Osteoblast (primary cell): ENCODE data around the gene IRF6. TPM values are rescaled to one million over a fixed set of nuclear protein-coding genes. Genes with fewer than 3 reads are reported as not detected.

Experiments used
- DNase-seq: peaks from one replicate; pipeline ENCODE4 v3.0.0; 2011; ENCODE audit warnings: low spot score, mixed read lengths; ENCODE audit not compliant: insufficient read length; ENCODE audit errors: missing footprints
- H2AFZ ChIP-seq: 2 replicates; pipeline ENCODE4 v1.6.0; 2011; ENCODE audit warnings: mild to moderate bottlenecking, low read length
- H3K27ac ChIP-seq: 2 replicates; pipeline ENCODE4 v1.5.1; 2011; ENCODE audit warnings: mild to moderate bottlenecking, low read depth, low read length, moderate library complexity
- H3K27me3 ChIP-seq: 2 replicates; pipeline ENCODE4 v1.6.0; 2012; ENCODE audit warnings: mild to moderate bottlenecking, control low read depth, inconsistent platforms, low read length, moderate library complexity; ENCODE audit not compliant: insufficient read depth
- H3K36me3 ChIP-seq: 2 replicates; pipeline ENCODE4 v1.5.1; 2011; ENCODE audit warnings: mild to moderate bottlenecking, low read length, control low read depth, moderate library complexity; ENCODE audit not compliant: insufficient read depth
- H3K4me1 ChIP-seq: 2 replicates; pipeline ENCODE4 v1.5.1; 2011; ENCODE audit warnings: mild to moderate bottlenecking, low read length, control low read depth, moderate library complexity; ENCODE audit not compliant: insufficient read depth
- H3K4me2 ChIP-seq: 2 replicates; pipeline ENCODE4 v1.6.0; 2011; ENCODE audit warnings: mild to moderate bottlenecking, low read length; ENCODE audit not compliant: insufficient read depth
- H3K4me3 ChIP-seq: fragments of 200-600 bp; sonication (generic); 3 replicates; pipeline ENCODE4 v1.5.1; 2012; ENCODE audit warnings: mild to moderate bottlenecking, low read length, inconsistent platforms; ENCODE audit not compliant: insufficient read depth
- H3K79me2 ChIP-seq: 2 replicates; pipeline ENCODE4 v1.6.0; 2012; ENCODE audit warnings: mild to moderate bottlenecking, low read length, control low read depth, inconsistent platforms; ENCODE audit not compliant: insufficient read depth
- H3K9me3 ChIP-seq: 2 replicates; pipeline ENCODE4 v1.5.1; 2011; ENCODE audit warnings: low read depth, low read length, control low read depth
- H4K20me1 ChIP-seq: 2 replicates; pipeline ENCODE4 v1.6.0; 2012; ENCODE audit warnings: mild to moderate bottlenecking, low read length, control low read depth; ENCODE audit not compliant: insufficient read depth
- total RNA-seq: library from RNA; depleted of rRNA; stranded (reverse); fragments of >200 nt; gene quantifications from 2 replicates; pipeline ENCODE4 v1.2.3, GENCODE V29; 2012
- TF ChIP-seq, protein P1 (sequence below): IDR thresholded peaks from 2 replicates; pipeline ENCODE4 v1.5.1; 2011; ENCODE audit warnings: mild to moderate bottlenecking, low read depth, low read length, moderate library complexity; ENCODE audit errors: extremely low read depth

IRF6 gene
- total RNA-seq, 1 donor, result 0.72 TPM

DNA sequence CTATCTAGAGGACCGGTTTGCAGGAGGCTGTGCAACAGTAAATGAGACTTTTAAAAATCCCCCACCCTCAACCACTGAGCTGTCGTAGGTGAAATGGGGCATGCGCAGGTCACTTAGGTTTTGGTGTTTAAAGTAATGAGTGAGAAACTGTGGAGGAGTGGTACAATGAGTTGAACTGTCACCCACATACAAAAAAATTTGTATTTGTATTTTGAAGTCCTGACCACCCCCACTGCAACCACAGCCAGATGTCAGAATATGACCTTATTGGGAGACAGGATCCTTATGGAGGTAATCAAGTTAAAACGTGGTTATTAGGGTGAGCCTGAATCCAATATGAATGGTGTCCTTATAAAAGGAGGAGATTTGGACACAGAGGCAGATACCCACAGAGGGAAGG lies 1.6 kb upstream of the IRF6 start:
- TF ChIP-seq, protein P1, sequence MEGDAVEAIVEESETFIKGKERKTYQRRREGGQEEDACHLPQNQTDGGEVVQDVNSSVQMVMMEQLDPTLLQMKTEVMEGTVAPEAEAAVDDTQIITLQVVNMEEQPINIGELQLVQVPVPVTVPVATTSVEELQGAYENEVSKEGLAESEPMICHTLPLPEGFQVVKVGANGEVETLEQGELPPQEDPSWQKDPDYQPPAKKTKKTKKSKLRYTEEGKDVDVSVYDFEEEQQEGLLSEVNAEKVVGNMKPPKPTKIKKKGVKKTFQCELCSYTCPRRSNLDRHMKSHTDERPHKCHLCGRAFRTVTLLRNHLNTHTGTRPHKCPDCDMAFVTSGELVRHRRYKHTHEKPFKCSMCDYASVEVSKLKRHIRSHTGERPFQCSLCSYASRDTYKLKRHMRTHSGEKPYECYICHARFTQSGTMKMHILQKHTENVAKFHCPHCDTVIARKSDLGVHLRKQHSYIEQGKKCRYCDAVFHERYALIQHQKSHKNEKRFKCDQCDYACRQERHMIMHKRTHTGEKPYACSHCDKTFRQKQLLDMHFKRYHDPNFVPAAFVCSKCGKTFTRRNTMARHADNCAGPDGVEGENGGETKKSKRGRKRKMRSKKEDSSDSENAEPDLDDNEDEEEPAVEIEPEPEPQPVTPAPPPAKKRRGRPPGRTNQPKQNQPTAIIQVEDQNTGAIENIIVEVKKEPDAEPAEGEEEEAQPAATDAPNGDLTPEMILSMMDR, result no peak
- no peaks in the 10 kb centered on the region for H3K79me2 ChIP-seq
- H3K4me2 ChIP-seq, result peak overlapping the region; percentile 20
- H3K27ac ChIP-seq, result peak overlapping the region; percentile 33
- no peak overlapping the region for H2AFZ ChIP-seq
- no peak for DNase-seq
- H3K4me3 ChIP-seq, result no peak overlapping the region
- peaks cover 21% of the 10 kb centered on the region for H3K4me1 ChIP-seq
- H4K20me1 ChIP-seq, result no peaks in the 10 kb centered on the region
- H3K9me3 ChIP-seq, result no peaks in the 10 kb centered on the region
- peaks cover 5% of the 10 kb centered on the region for H3K27me3 ChIP-seq
- no peaks in the 10 kb centered on the region for H3K36me3 ChIP-seq

DNA sequence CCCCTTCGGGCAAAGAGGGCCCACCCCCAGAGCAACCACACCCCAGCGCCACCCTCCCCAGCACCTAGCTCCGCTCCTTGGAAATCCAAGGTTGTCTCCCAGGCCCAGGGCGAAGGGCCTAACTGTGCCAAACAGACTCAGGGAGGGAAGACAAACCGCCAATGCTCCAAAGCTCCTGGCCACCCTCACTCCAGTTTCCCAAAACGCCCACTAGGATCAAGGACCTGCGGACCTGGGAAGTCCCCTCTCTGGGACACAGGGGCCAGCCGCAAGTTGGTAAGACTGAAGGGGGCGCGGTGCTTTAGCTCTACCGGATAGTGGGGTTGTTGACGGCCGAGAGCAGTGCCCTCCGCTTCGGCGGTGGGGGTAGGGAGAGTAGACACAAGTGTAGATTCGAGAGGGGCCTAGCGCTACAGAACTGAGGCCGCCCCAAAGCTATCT lies 581 bp downstream of the IRF6 start:
- no peaks in the 10 kb centered on the region for H3K36me3 ChIP-seq
- peak overlapping the region; percentile 97 for H2AFZ ChIP-seq
- peaks cover 11% of the 10 kb centered on the region for H3K27me3 ChIP-seq
- H3K79me2 ChIP-seq, result no peaks in the 10 kb centered on the region
- no peak overlapping the region for H3K27ac ChIP-seq
- H3K9me3 ChIP-seq, result no peaks in the 10 kb centered on the region
- no peaks in the 10 kb centered on the region for H4K20me1 ChIP-seq
- peak overlapping the region; percentile 71 for H3K4me3 ChIP-seq
- no peak for DNase-seq
- TF ChIP-seq, protein P1, result no peak
- no peak overlapping the region for H3K4me2 ChIP-seq
- H3K4me1 ChIP-seq, result peaks cover 32% of the 10 kb centered on the region

DNA sequence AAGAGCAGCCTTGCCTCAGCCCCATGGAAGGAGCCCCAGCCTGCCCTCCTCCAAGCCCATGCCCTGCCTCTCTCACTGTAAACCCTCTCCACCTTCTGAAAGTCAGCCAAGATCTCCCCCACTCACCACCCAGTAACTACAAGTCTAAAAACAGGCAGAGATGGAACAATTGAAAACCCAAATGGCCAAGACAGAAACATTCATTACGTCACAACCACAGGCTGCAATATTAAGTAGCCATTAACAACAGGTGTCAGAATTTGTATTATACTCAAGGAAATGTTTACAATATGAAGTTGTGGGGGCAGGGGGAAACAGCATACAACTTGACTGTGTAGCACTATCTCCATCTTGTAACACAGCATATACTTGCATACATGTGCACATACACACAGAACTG lies 2.4 kb downstream of the IRF6 start:
- Histone ChIP-seq H4K20me1 (no peaks in the 10 kb centered on the region), H2AFZ (no peak overlapping the region), H3K79me2 (no peaks in the 10 kb centered on the region), H3K4me1 (peaks cover 30% of the 10 kb centered on the region), H3K9me3 (no peaks in the 10 kb centered on the region), H3K4me2 (no peak overlapping the region), H3K36me3 (no peaks in the 10 kb centered on the region), H3K4me3 (no peak overlapping the region), H3K27me3 (peaks cover 11% of the 10 kb centered on the region), H3K27ac (no peak overlapping the region)
- no peak for DNase-seq
- TF ChIP-seq, protein P1, result no peak

DNA sequence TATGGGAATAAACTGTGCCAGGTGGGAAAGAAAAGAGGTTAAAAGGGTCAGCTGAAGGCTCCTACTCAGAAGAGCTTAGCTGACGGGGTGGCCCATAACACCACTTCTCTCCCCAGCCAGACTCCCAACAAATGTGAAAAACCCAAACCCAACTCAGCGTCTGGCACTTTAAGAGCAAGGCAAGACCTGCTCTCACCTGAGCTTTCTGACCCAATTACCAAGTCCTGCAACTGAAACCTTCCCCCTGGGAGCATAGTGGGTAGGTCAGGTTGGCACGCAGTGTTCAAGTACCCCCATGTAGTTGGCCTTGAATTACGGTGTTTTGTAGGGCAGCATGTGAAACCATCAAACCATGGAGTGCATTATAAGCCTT lies 3.2 kb downstream of the IRF6 start:
- Histone ChIP-seq H3K4me1 (peaks cover 26% of the 10 kb centered on the region), H3K4me3 (no peak overlapping the region), H3K27me3 (peaks cover 11% of the 10 kb centered on the region), H3K36me3 (no peaks in the 10 kb centered on the region), H2AFZ (no peak overlapping the region), H4K20me1 (no peaks in the 10 kb centered on the region), H3K4me2 (no peak overlapping the region), H3K79me2 (no peaks in the 10 kb centered on the region), H3K9me3 (no peaks in the 10 kb centered on the region), H3K27ac (no peak overlapping the region)
- TF ChIP-seq, protein P1, result no peak
- no peak for DNase-seq
